PFSK-1 (cell line): ENCODE results near the gene PPP1CB.

Experiments used
- FOXP2 ChIP-seq: optimal IDR thresholded peaks from 2 replicates; pipeline ENCODE3; 2011; ENCODE audit warnings: borderline replicate concordance, control low read depth, inconsistent platforms; ENCODE audit not compliant: insufficient read depth; ENCODE audit errors: extremely low read length, extremely low read depth
- POLR2AphosphoS5 ChIP-seq: IDR thresholded peaks from 2 replicates; pipeline ENCODE4 v1.6.1; 2012; ENCODE audit warnings: low read depth, mild to moderate bottlenecking, control low read depth, low read length, moderate library complexity
- REST ChIP-seq, 2 experiments: IDR thresholded peaks; 2 replicates each; pipeline versions ENCODE4 v1.6.1 to v1.8.0; 2011 to 2012; ENCODE audit warnings: low read depth in 2 of 2, low read length in 2 of 2, control low read depth in 1 of 2, inconsistent platforms in 1 of 2, mild to moderate bottlenecking in 1 of 2, moderate library complexity in 1 of 2; ENCODE audit not compliant: insufficient read depth in 1 of 2
- SIN3A ChIP-seq: IDR thresholded peaks from 2 replicates; pipeline ENCODE4 v1.6.1; 2012; ENCODE audit warnings: mild to moderate bottlenecking, low read length, moderate library complexity, borderline replicate concordance; ENCODE audit not compliant: insufficient read depth
- TAF1 ChIP-seq: IDR thresholded peaks from 2 replicates; pipeline ENCODE4 v1.6.1; 2012; ENCODE audit warnings: low read length, control low read depth, borderline replicate concordance; ENCODE audit not compliant: insufficient read depth

The PPP1CB gene

DNA sequence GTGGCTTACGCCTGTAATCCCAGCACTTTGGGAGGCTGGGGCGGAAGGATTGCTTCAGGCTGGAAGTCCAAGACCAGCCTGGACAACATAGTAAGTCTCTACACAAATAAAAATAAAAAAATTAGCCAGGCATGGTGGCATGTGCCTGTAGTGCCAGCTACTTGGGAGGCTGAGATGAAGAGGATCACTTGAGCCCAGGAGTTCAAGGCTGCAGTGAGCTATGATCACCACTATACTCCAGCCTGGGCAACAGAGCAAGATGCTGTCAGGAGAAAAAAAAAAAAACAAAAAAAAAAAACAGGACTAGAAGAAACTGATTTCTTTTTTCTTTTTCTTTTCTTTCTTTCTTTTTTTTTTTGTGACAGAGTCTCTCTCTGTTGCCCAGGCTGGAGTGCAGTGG lies 72.6 kb downstream of the PPP1CB start:
- TF ChIP-seq TAF1 = no peak
- TF ChIP-seq POLR2AphosphoS5 = no peak
- TF ChIP-seq REST (IDR thresholded peaks at IDR 0.05; ENCODE audit: insufficient read depth in 1 of 2, low read depth in 2 of 2, low read length in 2 of 2) = no peak
- TF ChIP-seq SIN3A = no peak
- TF ChIP-seq FOXP2 = no peak

DNA sequence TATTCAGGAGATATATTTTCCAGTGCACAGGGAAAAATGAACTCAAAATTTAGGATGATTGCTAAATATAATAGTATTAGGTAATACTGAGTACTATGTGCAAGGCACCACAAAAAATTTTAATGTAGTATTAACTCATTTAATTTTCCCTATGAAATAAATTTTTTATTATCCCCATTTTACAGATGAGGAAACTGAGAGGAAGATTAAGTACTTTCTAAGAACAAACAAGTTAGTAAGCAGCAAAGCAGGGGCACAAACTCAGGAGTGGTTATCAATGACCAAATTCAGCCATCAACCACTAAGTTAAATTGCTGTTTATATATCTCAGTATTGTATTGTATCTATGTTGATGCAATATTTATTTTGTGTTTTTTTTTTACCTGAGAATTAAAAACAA lies 73.2 kb downstream of the PPP1CB start:
- TF ChIP-seq REST (IDR thresholded peaks at IDR 0.05; ENCODE audit: insufficient read depth in 1 of 2, low read depth in 2 of 2, low read length in 2 of 2) (no peak), SIN3A (no peak), TAF1 (no peak), POLR2AphosphoS5 (no peak), FOXP2 (no peak)

DNA sequence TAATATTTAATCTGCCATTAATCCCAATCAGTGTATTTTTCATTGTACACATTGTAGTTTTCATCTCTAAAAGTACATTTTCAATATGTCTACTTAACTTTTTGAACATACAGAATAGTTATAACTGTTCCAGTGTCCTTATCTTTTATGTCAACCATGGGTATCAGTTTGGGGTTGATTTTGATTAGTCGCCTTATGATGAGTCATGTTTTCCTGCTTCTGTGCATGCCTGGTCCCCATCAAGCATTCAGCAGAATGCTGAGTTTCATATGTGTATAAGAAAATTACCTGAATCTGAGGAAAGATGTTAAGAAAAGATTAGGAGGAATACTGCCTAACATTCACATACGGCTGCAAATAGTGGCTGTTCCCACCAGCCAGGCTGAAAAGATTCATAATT lies 76.8 kb downstream of the PPP1CB start:
- TF ChIP-seq FOXP2 = no peak
- no peak for TF ChIP-seq REST (IDR thresholded peaks at IDR 0.05; ENCODE audit: insufficient read depth in 1 of 2, low read depth in 2 of 2, low read length in 2 of 2)
- no peak for TF ChIP-seq POLR2AphosphoS5
- TF ChIP-seq TAF1 = no peak
- TF ChIP-seq SIN3A = no peak

DNA sequence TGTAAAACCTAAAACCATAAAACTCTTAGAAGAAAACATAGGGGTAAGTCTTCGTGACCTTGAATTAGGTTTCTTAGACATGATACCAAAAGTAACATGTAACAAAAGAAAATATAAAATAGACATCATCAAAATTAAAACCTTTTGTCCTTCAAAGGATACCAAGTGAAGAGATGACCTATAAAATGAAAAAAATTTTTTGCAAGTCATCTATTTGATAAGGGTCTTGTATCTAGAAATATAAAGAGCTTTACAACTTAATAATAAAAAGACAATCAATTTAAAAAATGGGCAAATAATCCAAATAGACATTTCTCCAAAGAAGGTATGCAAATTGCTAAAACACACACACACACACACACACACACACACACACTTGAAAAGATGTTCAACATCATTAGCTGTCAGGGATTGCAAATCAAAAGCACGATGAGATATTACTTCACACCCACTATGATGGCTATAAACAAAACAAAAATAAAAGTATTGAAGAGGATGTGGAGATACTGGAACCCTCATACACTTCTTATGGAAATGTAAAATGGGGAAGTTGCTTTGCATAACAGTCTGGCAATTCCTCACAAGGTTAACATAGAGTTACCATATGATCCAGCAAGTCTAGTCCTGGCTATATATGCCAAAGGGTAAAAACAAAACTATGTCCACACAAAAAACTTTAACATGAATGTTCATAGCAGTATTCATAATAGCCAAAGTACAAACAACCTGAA lies 82.3 kb downstream of the PPP1CB start:
- TF ChIP-seq POLR2AphosphoS5 (no peak), TAF1 (no peak), SIN3A (no peak), REST (IDR thresholded peaks at IDR 0.05; ENCODE audit: insufficient read depth in 1 of 2, low read depth in 2 of 2, low read length in 2 of 2) (no peak), FOXP2 (no peak)
